Transverse colon (tissue), 3 donors: ENCODE measurements around the gene ZFC3H1.

Experiments
- EP300 ChIP-seq: sonication (generic); formaldehyde crosslinking; IDR thresholded peaks from one replicate; pipeline ENCODE4 v1.6.1; 2017; ENCODE audit warnings: antibody characterized with exemption, low read depth
- POLR2A ChIP-seq: fragments of 450-650 bp; IDR thresholded peaks from one replicate; pipeline ENCODE4 v1.6.1; 2016; ENCODE audit warnings: antibody characterized with exemption, mild to moderate bottlenecking, moderate library complexity
- TF ChIP-seq, protein P1 (sequence below), 5 experiments: fragments of 200-600 bp in 3 of 5; fragments of 450-650 bp in 2 of 5; sonication (generic) in 3 of 5; IDR thresholded peaks; 1 replicate in 2 of 5; 2 replicates in 3 of 5; pipeline ENCODE4 v1.5.1; 2016 to 2017; ENCODE audit warnings: antibody characterized with exemption in 5 of 5, inconsistent platforms in 3 of 5, mild to moderate bottlenecking in 2 of 5, moderate library complexity in 1 of 5

DNA sequence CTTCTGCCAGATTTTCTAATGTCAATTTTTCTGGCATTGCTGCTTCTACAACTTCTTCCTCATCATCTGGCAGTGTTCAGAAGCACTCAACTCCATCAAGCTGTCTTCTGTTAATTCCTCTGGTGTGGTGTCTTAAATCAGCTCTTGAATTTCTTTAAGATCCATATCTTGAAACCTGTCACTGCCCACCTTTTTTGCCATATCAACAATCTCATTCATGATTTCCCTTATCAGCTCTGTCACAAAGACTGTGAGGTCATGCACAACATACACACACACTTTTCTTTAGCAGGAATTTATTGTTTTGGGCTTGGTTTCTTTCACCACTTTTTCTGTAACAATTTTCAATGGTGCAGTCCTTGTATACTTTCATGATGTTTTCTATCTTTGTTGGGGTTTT, 7.7 kb upstream of the ZFC3H1 start:
- TF ChIP-seq, protein P1, sequence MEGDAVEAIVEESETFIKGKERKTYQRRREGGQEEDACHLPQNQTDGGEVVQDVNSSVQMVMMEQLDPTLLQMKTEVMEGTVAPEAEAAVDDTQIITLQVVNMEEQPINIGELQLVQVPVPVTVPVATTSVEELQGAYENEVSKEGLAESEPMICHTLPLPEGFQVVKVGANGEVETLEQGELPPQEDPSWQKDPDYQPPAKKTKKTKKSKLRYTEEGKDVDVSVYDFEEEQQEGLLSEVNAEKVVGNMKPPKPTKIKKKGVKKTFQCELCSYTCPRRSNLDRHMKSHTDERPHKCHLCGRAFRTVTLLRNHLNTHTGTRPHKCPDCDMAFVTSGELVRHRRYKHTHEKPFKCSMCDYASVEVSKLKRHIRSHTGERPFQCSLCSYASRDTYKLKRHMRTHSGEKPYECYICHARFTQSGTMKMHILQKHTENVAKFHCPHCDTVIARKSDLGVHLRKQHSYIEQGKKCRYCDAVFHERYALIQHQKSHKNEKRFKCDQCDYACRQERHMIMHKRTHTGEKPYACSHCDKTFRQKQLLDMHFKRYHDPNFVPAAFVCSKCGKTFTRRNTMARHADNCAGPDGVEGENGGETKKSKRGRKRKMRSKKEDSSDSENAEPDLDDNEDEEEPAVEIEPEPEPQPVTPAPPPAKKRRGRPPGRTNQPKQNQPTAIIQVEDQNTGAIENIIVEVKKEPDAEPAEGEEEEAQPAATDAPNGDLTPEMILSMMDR (IDR thresholded peaks at IDR 0.05): no peak
- no peak for TF ChIP-seq EP300
- TF ChIP-seq POLR2A: no peak
